HG03439 (cell line): ENCODE results near the gene ADGRA1.
"Not testable (repeated sequence)": the region's sequence is repeated elsewhere in the genome, so short reads cannot be mapped to it uniquely, and the experiment has no call there.

Experiments used
- ATAC-seq: cut with Tn5 transposase; IDR thresholded peaks from one replicate; pipeline ENCODE4 v1.9.1; 2021; ENCODE audit warnings: mild to moderate bottlenecking, moderate library complexity; ENCODE audit not compliant: unreplicated experiment

The ADGRA1 gene

GRCh38 chr10:133141144-133141957 is 53.6 kb downstream of the ADGRA1 start:
- ATAC-seq: no peak

- ATAC-seq: no peak
Observed at GRCh38 chr10:133141958-133142340, 54.2 kb downstream of the ADGRA1 start.

GRCh38 chr10:133142523-133143199 is 54.9 kb downstream of the ADGRA1 start:
- no peak for ATAC-seq

- ATAC-seq: no peak
Observed at GRCh38 chr10:133143200-133143533, 55.4 kb downstream of the ADGRA1 start.

- ATAC-seq: no peak
Observed at GRCh38 chr10:133143546-133143945, 55.8 kb downstream of the ADGRA1 start.

GRCh38 chr10:133144771-133145170 is 57.0 kb downstream of the ADGRA1 start:
- no peak for ATAC-seq

GRCh38 chr10:133150226-133150625 is 62.5 kb downstream of the ADGRA1 start:
- ATAC-seq: no peak

GRCh38 chr10:133150656-133151055 is 62.9 kb downstream of the ADGRA1 start:
- no peak for ATAC-seq

GRCh38 chr10:133151071-133151470 is 63.3 kb downstream of the ADGRA1 start:
- ATAC-seq: not testable (repeated sequence)

- no peak for ATAC-seq
Observed at GRCh38 chr10:133151543-133151972, 63.8 kb downstream of the ADGRA1 start.

GRCh38 chr10:133154411-133154810 is 66.7 kb downstream of the ADGRA1 start:
- ATAC-seq: no peak

- no peak for ATAC-seq
Observed at GRCh38 chr10:133154996-133155778, 67.5 kb downstream of the ADGRA1 start.

- ATAC-seq: no peak
Observed at GRCh38 chr10:133156674-133157579, 69.2 kb downstream of the ADGRA1 start.

GRCh38 chr10:133157662-133158436 is 70.1 kb downstream of the ADGRA1 start:
- no peak for ATAC-seq

GRCh38 chr10:133158437-133158755 is 70.7 kb downstream of the ADGRA1 start:
- ATAC-seq: no peak

GRCh38 chr10:133158756-133159610 is 71.3 kb downstream of the ADGRA1 start:
- ATAC-seq: no peak

- ATAC-seq: no peak
Observed at GRCh38 chr10:133159611-133159949, 71.9 kb downstream of the ADGRA1 start.

- ATAC-seq: no peak
Observed at GRCh38 chr10:133159950-133160825, 72.5 kb downstream of the ADGRA1 start, which contains the start of gene KNDC1. TSS of gene KNDC1 (plus strand) at chr10:133160219. CDS start at chr10:133160468, 249 bp downstream.
